Inflammatory macrophage (primary cell): ENCODE results near the gene RGS14.

ENCODE experiments used
- DNase-seq, 2 donors: peaks; one replicate each; pipeline ENCODE4 v3.0.0-alpha.2; 2020 to 2022
- total RNA-seq, 18 experiments: gene quantifications; one replicate each; lab custom pipeline; 2026; ENCODE audit warnings: mixed read lengths in 6 of 18, inconsistent platforms in 2 of 18; lab: John Stamatoyannopoulos, UW

Gene RGS14, protein sequence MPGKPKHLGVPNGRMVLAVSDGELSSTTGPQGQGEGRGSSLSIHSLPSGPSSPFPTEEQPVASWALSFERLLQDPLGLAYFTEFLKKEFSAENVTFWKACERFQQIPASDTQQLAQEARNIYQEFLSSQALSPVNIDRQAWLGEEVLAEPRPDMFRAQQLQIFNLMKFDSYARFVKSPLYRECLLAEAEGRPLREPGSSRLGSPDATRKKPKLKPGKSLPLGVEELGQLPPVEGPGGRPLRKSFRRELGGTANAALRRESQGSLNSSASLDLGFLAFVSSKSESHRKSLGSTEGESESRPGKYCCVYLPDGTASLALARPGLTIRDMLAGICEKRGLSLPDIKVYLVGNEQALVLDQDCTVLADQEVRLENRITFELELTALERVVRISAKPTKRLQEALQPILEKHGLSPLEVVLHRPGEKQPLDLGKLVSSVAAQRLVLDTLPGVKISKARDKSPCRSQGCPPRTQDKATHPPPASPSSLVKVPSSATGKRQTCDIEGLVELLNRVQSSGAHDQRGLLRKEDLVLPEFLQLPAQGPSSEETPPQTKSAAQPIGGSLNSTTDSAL
- total RNA-seq: 0.80 to 24.8 (median 8.6) reads per million in 18 experiments

DNA sequence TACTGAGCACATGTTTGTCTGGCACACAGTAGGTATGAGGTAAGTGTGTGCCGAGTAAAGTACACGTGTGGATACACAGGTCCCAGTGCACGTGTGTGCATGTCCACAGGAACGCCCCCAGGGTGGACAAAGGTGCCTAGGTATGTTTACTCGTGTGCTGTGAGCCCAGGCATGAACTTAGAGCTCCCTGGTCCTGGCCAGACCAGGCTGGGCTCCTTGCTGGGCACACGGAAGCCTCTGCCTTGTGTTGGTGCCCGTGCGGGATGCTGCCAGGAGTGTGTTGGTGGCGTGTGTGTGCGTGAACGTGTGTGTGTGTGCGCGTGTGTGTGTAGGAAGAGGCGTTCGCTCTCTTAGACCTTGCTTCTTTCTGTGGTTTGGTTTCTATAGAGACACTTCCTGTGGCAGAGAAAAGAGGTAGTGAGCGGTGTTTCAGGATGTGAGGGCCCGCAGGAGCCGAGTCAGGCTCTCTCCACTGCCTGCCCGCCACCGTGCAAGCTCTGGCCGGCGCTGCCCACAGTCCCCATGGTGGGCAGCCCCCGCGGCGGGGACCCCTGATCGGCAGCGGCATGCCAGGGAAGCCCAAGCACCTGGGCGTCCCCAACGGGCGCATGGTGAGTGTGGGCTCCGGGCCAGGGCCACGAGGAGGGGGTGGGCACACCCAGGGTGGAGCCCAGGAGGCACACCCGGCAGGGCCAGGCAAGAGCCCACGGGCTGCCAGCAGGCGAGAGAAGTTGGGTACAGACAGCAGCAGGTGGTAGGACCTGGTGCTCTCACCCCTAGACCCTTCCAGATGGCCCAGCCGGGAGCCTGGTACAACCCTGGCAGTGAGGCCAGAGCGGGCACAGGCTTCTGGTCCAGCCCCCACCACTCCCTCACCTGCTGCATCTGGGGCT is at the start of gene RGS14:
Gene RGS14 (plus strand): TSS at position 466 of the 893 bp plus-strand sequence. CDS start 101 bp downstream, at position 567.
- DNase-seq: peak; percentile 83 to 84

DNA sequence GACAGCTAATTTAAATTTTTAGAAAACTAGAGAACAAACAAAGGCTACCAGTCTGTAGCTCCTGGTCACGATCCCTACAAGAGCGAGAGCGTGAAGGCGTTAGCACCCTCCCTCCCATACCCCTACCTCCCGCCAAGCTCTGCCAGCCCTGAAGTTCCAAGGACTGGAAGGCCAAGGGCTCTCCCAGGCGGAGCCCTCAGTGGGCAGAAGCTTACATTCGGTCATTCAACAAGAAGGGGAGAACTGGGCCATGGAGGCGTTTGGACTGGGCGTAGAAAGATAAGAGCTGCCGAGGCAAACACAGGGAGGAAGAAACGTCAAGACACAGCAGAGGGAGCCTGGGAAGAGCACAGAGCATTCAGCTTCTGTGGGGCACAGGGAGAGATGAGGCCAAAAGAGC is 49.0 kb upstream of the RGS14 start:
- no peak for DNase-seq

DNA sequence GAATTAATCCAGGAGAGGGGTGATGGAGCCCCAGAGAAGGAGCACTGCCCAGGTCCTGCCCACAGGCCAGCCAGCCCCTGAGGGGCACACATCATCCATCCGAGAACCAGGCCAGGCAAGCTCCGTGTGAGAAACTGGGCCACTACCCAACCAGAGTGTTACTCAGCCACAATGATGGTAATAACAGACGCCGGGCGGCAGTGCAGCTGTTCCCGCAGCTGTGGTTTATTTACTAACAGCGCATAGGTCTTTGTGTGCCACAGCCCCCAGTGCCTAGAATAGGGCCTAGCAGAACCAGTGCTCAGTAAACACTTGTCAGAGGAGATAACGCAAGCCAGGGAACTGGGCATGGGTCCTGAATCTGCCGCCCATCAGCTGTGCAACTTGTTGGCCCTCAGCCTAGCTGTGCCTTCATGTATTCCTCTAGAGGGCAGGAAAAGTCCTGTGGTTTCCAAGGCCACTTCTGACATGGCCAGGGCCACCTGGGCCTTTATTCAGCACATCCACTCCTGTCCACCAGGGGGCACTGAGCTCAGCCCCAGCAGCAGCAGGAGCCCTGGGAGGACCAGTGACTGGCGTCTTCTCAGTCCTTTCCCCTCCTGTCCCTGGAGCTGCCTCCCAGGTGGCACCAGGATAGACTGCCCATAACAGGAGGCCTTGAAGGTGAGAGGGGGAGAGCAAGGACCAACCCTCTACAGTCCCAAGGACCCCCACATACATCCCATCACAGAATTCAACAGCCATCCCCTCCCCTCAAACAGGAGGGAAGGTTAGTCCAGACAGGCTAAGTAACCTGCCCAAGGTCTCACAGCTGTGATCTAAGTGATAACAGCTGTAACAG is 48.2 kb upstream of the RGS14 start:
- DNase-seq: peak; percentile 38 to 43

DNA sequence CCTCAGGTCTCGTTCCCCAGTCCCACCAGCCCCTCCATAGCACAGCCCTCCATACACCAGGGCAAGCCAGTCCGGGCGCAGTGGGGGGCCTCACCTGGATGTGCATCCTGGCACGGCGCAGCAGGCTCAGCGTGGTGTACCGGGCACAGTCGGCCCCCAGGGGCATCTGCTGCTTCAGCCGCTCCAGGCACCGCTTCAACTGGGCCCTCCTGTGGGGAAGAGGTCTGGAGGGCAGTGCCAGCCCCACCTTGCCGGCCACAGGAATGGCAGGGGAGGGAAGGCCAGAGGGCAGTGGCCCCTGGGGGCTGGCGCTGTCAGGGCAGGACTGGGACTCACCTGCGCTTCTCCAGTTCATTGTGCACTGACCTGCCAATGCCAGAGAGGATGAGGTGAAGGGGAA is 47.4 kb upstream of the RGS14 start:
- no peak for DNase-seq

DNA sequence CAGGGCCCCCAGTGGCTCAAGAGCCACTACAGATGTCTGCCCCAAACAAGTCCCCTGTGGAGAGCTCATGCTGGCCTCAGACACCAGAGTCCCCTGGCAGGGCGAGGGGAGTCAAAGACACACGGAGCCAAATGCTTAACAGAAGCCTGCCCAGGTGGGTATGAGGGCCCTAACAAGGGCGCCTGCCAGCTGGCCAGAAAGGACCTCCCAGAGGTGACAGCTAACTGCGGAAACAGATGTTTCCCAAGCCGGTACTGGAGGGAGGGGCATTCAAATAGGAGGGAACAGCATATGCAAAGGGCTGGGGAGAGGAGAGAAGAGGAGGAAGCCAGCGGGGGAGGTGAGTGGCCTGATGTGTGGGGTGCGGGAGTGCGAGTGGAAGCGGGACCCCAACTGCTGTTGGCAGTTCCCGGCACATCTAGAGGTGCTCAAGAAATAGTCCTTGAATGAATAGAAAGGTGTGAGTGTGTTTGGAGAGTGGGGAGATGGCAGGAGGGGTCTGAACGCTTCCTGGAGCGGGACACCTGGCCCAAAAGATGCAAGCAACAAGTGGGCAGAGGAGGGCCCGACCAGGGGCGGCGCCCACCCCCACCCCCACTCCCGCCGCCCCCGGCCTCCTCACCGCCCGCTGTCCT is 46.9 kb upstream of the RGS14 start:
- peak; percentile 45 to 53 for DNase-seq

DNA sequence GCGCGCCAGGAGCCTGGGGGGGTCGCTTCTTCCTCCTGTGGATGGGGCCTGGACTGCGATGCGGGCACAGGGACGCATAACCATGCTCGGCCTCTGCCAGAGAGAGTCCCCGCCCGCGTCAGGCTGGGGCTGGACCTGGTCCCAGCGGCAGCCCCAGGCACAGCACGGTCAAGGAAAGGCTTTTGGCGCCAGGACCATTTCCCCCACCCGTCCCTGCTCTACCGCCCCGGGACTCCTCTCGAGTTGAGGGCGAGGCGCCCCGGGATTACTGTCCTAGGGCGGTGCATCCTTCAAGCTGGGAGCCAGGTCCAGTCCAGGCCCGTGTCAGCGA is 46.4 kb upstream of the RGS14 start:
- DNase-seq: no peak

DNA sequence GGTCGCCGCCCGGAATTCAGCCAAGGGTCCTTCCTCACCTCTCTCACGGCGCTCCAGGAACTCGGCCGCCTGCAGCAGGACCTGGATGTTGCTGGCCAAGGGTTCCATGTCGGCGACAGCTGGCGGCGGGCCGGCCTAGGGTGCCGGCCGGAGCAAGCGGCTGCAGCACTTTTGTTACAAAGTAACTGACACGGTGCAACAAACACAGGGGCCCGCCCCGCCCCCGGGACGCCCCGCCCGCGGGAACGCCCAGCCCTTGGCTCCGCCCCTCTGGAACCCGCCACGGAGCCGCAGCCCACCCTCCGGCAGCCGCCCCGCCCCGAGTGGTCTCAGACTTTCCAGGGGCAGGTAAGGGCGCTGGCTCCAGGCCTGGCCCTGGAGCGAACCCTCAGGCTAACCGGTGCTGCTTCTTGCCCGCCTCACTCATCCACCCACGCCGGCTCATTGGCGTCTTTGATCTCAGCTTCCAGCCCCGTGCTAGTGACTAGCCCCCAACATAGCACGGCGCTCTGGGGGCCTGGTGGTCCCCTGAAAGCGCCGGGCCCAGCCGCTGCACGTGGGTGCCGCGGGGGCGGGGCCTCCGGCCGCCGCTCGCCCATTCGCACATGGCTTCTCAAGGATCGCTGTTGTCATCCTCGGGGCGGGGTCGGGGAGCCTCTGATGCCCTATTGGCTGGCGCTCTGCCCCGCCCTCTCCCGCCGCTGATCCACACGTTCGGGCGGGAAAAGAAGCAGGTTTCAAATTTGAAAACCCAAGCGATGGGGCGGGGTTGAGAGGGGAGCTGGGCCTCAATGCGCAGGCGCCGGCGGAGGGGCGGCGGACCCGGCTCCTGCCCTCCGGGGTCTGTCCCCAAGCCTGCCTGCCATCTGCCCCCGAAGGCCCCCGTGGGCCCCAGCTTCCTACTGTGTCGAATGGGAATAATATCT is 45.7 kb upstream of the RGS14 start, which contains the start of gene MXD3:
Gene MXD3 (minus strand): TSS at position 176 of the 926 bp plus-strand sequence. CDS start 68 bp downstream, at position 108.
- peak; percentile 96 to 97 for DNase-seq

DNA sequence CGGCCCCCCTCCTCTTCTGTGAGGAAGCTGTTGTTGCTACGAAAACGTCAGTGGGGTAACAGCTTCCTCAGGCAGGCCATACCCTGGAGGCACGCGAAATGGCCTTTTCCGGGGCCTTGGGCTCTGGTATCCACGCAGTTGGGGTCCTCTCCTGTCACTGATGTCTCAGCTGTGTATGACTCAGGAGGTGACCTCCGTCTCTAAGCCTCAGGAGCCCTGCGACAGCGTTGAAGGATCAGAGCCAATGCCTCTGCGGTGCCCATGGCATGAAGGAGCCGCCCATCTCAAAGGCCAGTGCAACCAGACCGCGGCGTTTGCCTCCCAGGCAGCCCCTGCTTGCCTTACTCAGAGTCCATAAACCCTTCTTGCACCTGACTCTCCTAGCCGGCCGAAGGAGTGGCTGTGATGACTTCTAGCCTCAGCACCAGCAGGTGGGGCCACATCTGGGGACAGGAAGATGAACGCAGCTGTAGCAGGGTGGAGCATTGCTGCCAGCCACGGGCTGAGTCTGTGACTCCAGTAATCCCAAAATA is 45.0 kb upstream of the RGS14 start:
- no peak for DNase-seq

DNA sequence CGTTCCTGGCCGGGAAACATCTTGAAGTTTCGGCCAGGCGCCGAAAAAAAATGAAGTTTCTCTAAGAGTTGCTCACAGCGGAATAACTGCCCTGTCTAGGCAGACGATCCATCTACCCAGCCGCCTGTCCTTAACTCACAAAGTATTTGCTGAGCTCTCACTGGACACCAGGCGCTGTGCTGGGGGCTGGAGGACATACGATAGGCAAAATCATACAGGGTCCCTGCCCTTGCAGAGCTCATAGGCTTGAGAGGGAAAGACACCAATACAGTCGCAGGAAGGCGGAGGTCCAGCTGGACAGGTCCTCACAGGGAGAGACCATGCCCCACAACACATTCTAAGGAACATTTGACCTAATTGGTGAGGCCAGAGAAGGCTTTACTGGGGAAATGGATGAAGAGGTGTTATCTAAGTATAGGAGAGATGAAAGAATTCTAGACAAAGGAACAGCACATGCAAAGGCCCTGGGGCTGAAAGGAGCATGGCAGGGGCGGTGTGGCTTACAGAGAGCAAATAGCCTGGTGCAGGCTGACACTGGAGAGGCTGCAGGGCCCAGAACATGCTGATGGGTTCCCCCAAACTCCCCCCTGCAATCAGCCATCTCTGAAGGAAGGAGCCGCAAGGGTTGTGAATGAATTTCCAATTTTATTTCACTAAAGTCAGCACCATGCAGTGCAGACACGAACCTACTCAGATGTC is 44.0 kb upstream of the RGS14 start:
- no peak for DNase-seq

DNA sequence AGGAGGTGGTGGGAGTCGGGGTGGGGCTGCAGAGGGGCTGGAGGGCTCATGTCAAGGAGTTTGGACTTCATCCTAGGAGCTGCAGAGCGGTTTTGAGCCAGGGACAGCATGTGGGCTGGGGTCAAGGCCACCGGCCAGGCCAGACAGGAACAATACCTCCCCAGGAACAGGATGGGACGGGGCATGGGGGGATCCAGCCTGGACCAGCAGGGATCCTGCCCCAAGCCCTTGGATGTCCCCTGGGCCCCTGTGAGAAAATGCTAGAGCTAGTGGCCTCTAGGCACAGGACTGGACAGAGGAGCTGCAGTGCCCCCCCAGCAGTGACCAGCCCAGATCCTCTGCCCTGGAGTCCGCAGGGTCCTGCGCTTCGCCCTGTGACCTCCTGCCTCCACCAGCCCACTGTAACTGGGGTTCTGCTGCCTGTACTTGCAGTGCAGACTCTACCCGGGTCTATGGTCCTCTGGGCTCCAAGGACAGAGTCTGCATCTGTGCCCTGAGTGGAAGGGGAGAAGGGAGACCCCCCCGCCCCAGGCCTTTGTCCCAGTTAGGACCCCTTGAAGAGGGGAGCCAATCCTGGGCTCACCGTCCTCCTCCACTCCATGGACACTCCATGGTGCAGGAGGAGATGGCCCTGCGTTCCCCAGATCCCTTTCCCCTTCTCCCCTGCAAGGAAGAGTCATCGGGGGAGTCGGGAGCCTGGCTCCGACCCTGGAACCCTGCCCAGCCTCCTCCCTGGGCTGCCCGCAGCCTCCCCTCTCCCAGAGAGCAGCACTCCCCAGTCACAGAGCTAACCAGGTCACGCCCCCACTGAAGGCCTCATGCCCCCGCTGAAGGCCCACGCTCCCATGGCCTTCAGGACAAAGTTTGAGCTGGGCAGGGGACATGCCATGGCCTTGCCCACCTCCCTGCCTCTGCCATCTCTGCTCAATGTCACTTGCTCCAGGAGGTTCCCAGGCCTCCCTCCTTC is 43.1 kb upstream of the RGS14 start:
- DNase-seq: no peak

DNA sequence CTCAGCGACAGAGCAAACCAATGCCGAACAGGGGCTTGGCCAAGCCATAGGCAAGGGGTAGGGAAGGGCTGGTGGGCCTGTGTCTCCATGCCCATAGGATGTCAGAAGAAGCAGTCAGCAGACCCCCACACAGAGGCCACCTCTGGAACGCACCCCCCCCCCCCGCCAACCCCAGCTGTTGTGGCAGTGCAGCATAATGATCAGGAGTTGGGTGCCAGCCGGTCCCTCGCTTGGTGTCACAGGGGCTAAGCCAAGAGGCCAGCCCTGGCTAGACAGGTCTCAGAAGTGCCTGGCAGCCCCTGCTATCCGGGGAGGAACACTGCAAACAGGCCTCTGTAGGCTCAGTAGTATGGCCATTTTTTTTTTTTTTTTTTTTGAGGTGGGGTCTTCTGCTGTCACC is 42.3 kb upstream of the RGS14 start:
- DNase-seq: no peak

DNA sequence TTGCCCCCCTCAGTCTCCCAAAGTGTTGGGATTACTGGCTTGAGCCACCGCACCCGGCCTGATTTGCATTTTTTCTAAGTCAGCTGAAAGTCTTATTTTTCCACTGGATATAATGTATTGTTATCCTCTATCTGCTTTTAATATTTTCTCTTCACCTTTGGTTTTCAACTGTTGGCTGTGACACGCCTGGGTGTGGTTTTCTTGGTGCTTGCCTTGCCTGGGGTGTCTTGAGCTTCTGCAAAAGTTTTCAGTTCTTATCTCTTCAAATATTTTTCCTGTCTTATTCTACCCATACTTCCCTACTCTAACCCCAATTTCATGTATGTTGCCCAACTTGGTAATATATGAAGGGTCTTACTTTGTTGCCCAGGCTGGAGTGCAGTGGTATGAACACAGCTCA is 41.7 kb upstream of the RGS14 start:
- DNase-seq: no peak

DNA sequence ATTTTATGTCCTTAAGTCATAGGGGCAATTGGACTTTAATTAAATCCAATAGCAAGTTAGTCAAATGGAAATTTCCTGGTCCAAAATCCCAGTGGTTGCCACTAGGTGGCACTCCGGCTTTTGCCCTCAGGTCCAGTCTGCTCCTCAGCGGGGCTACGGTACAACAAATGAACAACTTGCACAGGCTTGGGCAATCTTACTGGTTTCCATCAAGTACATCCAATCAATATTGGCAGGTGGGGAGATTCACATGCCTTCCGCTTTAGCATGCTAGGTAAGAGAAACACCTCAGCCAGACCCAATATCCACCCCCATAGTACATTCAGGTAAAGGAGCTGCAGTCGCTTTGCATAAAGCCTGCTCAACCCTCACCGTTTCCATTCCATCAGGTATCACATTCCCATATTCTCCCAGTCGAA is 39.8 kb upstream of the RGS14 start:
- DNase-seq: peak; percentile 86 to 87

DNA sequence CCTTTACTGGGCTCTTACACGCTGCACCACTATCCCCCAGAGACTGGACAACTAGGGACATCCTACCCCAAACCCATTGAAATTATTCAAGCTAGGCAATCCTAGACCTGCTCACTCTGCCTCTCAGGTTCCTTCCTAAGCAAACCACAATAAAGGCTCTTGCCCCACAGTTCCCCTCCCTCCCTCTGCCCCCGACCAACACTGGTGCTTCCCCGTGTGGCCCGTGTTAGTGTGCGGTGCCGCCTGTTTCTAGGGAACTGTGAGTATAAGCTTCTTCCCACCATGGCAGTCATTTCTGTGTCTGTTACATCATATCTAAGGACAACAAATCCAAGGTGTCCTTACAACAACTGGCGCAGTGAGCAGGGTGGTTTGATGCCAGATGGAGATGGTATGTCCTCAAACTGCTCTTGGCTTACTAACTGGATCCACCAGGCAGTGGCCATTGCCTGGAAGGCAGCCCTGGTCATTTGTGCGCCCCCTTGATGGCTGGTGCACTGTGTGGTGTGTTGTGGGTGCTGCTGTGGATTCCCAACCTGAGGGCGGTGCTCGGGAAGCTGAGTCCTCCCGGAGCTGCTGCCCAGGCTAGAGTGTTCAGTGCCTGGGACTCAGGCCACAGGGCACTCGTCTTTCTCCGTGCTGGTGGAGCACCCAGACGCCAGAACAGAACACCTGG is 37.7 kb upstream of the RGS14 start:
- DNase-seq: peak in 1 of 2 donors; percentile 36

DNA sequence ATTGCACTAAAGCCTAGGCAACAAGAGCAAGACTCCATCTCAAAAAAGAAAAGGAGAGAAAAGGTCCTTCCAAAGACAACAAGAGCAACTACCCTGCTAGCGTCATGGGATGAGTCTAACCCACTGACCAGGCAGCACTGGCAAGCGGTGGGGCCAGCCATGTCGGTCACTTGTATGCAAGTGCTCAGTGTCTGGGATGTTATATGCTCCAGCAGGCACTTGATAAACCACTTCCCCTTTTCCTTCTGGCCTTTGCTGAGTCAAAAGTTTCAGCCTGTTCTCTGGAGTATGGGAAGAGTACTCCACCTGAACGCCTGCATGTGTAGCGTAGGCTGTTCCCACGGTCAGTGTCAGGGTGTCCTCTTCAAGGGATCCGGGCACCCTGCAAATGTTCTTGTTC is 36.8 kb upstream of the RGS14 start:
- peak; percentile 72 to 73 for DNase-seq

DNA sequence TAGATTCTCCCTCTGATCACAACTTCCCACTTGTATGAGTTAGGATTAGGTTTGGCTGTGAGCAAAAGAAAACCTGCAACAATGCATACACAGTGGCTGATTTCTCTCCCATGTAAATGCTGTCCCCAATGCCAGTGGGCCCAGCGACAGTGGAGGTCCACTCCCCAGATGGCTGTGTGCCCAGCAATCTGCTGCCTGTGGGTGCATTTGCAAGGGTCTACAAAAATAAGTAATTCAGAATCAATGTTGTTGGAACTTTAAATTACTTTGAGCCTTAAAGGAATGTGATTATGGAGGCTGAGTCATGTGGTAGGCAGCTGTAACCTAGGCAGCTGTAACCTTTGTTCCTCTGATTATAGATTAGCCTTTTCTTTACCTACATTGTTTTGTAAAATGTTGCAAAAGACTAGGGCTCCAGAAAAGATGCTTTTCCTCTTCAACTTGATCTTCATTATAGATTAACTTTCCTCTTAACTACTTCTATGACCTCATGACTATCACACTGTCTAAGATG is 31.8 kb upstream of the RGS14 start:
- no peak for DNase-seq
